Ovary (tissue), 9 donors: Measurements from ENCODE around the gene ICA1. TPM values are rescaled to one million over a fixed set of nuclear protein-coding genes. Genes with fewer than 3 reads are reported as not detected.

Experiments
- DNase-seq, 5 donors: peaks; one replicate each; pipeline ENCODE4 v3.0.0-alpha.2; 2019 to 2020
- H3K27ac ChIP-seq, 2 donors: fragments of 200-600 bp; one replicate each; pipeline versions ENCODE4 v1.5.1 to v1.8.0; 2019 to 2022
- H3K27me3 ChIP-seq: fragments of 200-600 bp; one replicate; pipeline ENCODE4 v1.8.0; 2022
- H3K36me3 ChIP-seq: fragments of 200-600 bp; sonication (generic); one replicate; pipeline ENCODE4 v1.5.1; 2019
- H3K4me1 ChIP-seq: one replicate; pipeline ENCODE4 v1.8.1; 2013; ENCODE audit warnings: mild to moderate bottlenecking, moderate library complexity; ENCODE audit not compliant: insufficient read depth
- H3K4me3 ChIP-seq: fragments of 200-600 bp; sonication (generic); one replicate; pipeline ENCODE4 v1.5.1; 2017
- H3K9me3 ChIP-seq, 2 donors: fragments of 200-600 bp in 1 of 2; sonication (generic) in 1 of 2; one replicate each; pipeline versions ENCODE4 v1.5.1 to v1.8.1; 2013 to 2019; ENCODE audit warnings: mild to moderate bottlenecking in 1 of 2, moderate library complexity in 1 of 2
- CTCF ChIP-seq, 3 donors: fragments of 450-650 bp in 2 of 3; fragments of 200-600 bp in 1 of 3; IDR thresholded peaks; one replicate each; pipeline versions ENCODE4 v1.5.1 to v1.8.0; 2016 to 2022; ENCODE audit warnings: antibody characterized with exemption in 3 of 3, mild to moderate bottlenecking in 1 of 3
- EP300 ChIP-seq: sonication (generic); formaldehyde crosslinking; IDR thresholded peaks from one replicate; pipeline ENCODE4 v1.6.1; 2017; ENCODE audit warnings: antibody characterized with exemption
- POLR2A ChIP-seq: fragments of 450-650 bp; IDR thresholded peaks from one replicate; pipeline ENCODE4 v1.6.1; 2017; ENCODE audit warnings: antibody characterized with exemption, mild to moderate bottlenecking, moderate library complexity
- WGBS, 3 donors: extraction: QIAGEN DNeasy Blood & Tissue Kit in 1 of 3; methylation state at CpG; one replicate each; pipeline versions ENCODE4 v1.1.5 to v1.1.7; 2013 to 2017; 5-methylcytosine and 5-hydroxymethylcytosine counted together
- intact Hi-C, 4 donors: fragments of 100-400 bp; cut with DNase I; formaldehyde crosslinking; loops; one replicate each; pipeline versions ENCODE4 v1.11.0 to v1.15.1; 2022 to 2023
- polyA plus RNA-seq, 2 donors: library from polyadenylated mRNA; stranded (reverse); fragments of 200-250 nt in 1 of 2; fragments of 350-450 nt in 1 of 2; fragmentation: Illumina TruSeq in 1 of 2; extraction: RNeasy Lipid Tissue Mini Kit (QIAGEN cat#74804) in 1 of 2; gene quantifications; one replicate each; pipeline ENCODE4 v1.2.3, GENCODE V29; 2013 to 2014
- total RNA-seq, 7 donors: library from RNA; depleted of rRNA in 2 of 7; stranded (reverse); fragments of >200 nt in 2 of 7; fragmentation: NEBNext Ultra II Directional in 3 of 7; extraction: Animal tissue kit (Norgen Biotek cat#: 25700) in 3 of 7; gene quantifications; one replicate each; pipeline versions ENCODE4 v1.1.0 to v1.2.4, GENCODE V29; 2016 to 2023
- donor health status: DM: no; HTN: no; CAD: no; lungs with moderate emphysema.
- donor health status: DM: no; HTN: no; CAD: no.
- donor health status: Bipolar disorder and iron deficiency.
- donor health status: DM: yes; HTN: yes; CAD: no.
- donor health status: DM: no; HTN: no; CAD: no.
- donor health status: DM: yes; HTN: yes; CAD: no.

Gene ICA1
- total and polyA plus RNA-seq, 9 donors, result 2.1 to 19.4 (median 4.7) TPM

GRCh38 chr7:8121243-8121642 lies 140.7 kb downstream of the ICA1 start:
- Histone ChIP-seq H3K36me3 (no peaks in the 10 kb centered on the region), H3K4me3 (no peak overlapping the region), H3K4me1 (no peaks in the 10 kb centered on the region), H3K27ac (no peak overlapping the region), H3K27me3 (no peaks in the 10 kb centered on the region), H3K9me3 (no peaks in the 10 kb centered on the region)
- TF ChIP-seq CTCF (IDR thresholded peaks at IDR 0.05) (no peak), EP300 (no peak), POLR2A (no peak)
- 78 to 88% (median 82%) methylated on average over 3 of the region's 3 CpGs for WGBS, 3 donors
- no peak for DNase-seq
- intact Hi-C loops, result no loop called here

DNA sequence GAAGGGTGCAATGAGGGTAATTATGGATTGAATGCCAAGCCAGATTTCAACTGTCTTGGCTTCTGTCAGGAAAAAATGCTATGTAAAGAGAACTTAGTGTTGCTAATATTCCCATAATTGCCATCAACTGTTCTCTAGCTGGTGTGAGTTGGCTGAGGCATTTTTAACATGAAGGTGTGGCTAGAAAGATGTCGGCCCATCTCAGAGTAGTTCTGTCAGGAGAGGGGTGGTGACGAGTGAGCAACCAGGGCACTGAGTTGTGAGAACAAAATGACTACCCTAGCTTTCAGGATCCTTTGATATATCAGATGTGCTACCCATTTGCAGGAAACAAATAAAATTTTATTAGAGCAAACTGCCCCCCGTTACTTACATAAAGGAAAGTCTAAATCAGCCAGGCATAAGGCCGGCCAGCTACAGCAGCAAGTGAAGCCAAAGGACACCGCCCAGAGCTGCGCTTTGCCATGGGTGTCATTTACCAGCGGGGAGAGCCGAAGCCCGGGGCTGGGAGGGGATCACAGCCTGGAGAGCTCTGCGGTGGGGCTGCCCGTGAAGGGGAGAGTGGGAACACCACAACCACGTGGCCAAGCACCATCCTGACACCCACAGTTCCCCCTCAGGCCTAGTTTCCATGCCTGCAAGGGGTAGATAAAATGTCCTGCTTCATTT lies 141.4 kb downstream of the ICA1 start:
- Histone ChIP-seq H3K27ac (no peak overlapping the region), H3K27me3 (no peaks in the 10 kb centered on the region), H3K9me3 (no peaks in the 10 kb centered on the region), H3K36me3 (no peaks in the 10 kb centered on the region), H3K4me3 (no peak overlapping the region), H3K4me1 (no peaks in the 10 kb centered on the region)
- intact Hi-C loops, result no loop called here
- WGBS, 3 donors, result 85 to 86% (median 85%) methylated on average over 12 of the region's 12 CpGs
- DNase-seq, result no peak
- TF ChIP-seq CTCF (IDR thresholded peaks at IDR 0.05) (no peak), EP300 (no peak), POLR2A (no peak)

GRCh38 chr7:8119262-8119661 lies 142.7 kb downstream of the ICA1 start:
- 83 to 90% (median 87%) methylated on average over 8 of the region's 8 CpGs for WGBS, 3 donors
- H3K4me1 ChIP-seq, result no peaks in the 10 kb centered on the region
- no peak for DNase-seq
- TF ChIP-seq EP300, result no peak
- no peak for TF ChIP-seq POLR2A
- TF ChIP-seq CTCF (IDR thresholded peaks at IDR 0.05), result no peak
- H3K27me3 ChIP-seq, result no peaks in the 10 kb centered on the region
- no peak overlapping the region for H3K4me3 ChIP-seq
- no peak overlapping the region for H3K27ac ChIP-seq
- H3K36me3 ChIP-seq, result no peaks in the 10 kb centered on the region
- intact Hi-C loops, result loop anchor here in 1 of 4 donors (5.0 kb wide), 1 partner anchor 1612 kb away; no protein-coding TSS in a partner anchor
- no peaks in the 10 kb centered on the region for H3K9me3 ChIP-seq

- H3K4me3 ChIP-seq, result no peak overlapping the region
- no peaks in the 10 kb centered on the region for H3K9me3 ChIP-seq
- 80 to 86% (median 85%) methylated on average over 2 of the region's 2 CpGs for WGBS, 3 donors
- no peak for DNase-seq
- TF ChIP-seq EP300, result no peak
- no peak for TF ChIP-seq CTCF (IDR thresholded peaks at IDR 0.05)
- no peak for TF ChIP-seq POLR2A
- H3K36me3 ChIP-seq, result no peaks in the 10 kb centered on the region
- H3K27me3 ChIP-seq, result no peaks in the 10 kb centered on the region
- intact Hi-C loops, result loop anchor here in 1 of 4 donors (5.0 kb wide), 1 partner anchor 1610 kb away; no protein-coding TSS in a partner anchor
- H3K4me1 ChIP-seq, result no peaks in the 10 kb centered on the region
- no peak overlapping the region for H3K27ac ChIP-seq
Observed at GRCh38 chr7:8117195-8117594, 144.8 kb downstream of the ICA1 start.
